Measurements from ENCODE around the gene PNCK. TPM values are rescaled to one million over a fixed set of nuclear protein-coding genes. Genes with fewer than 3 reads are reported as not detected.

Gene PNCK
- total and polyA plus RNA-seq, 2 of the 13 experiments (the other 11 are each of a cell fraction or from before 2014, with no cell fraction given), result 33.1 TPM; not detected in 1

DNA sequence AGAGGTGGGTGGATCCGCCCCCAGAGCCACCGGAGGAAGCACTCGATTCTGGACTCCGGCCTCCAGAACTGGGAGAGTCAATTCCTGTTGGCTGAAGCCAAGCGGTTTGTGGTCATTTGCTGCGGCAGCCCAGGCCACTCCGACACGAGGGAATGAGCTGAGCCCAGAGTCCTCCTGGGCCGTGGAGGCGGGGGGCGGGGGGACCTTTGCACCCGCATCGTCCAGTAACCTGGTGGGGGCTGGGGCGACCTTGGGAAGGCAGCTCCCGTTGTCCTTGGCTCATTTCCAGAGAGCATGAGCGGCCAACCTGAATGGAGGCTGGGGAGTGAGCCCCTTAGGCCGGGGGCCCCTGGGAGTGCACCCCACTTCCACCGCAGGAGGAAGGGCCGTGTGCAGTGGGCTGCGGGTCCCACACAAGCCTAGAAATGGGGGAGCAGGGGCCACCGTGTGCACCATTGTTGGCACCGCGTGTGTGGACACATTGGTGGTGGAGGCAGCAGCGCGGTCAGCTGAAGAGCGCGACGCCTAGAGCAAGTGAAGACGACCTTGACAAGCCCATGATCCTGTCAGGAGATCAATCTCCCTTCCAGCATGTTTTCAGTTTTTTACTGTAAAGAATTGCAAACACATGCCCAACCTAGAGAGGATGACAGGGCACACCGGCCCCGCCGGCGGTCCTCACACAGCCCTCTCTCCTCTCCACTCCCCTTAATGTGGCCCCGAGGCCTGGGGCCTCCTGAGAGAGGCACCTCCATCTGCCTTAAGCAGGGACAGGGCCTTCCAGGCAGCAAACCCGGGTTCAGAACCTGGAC, 46.5 kb downstream of the PNCK start (continued):
- TF ChIP-seq PAWR (CRISPR knock-in tag; IDR thresholded peaks at IDR 0.05; ENCODE audit: borderline replicate concordance) (no peak), TCF12 (IDR thresholded peaks at IDR 0.05) (no peak), TCF12 (CRISPR knock-in tag; IDR thresholded peaks at IDR 0.05) (peak; percentile 80; the same call in 1 of the 2 replicates), ZNF317 (CRISPR knock-in tag; IDR thresholded peaks at IDR 0.05) (no peak), CCDC6 (CRISPR knock-in tag; IDR thresholded peaks at IDR 0.05) (no peak), HIVEP1 (CRISPR knock-in tag; IDR thresholded peaks at IDR 0.05) (no peak), ZNF766 (CRISPR knock-in tag; IDR thresholded peaks at IDR 0.05; ENCODE audit: borderline replicate concordance) (no peak), ZNF441 (CRISPR knock-in tag; IDR thresholded peaks at IDR 0.05; ENCODE audit: borderline replicate concordance) (no peak), TBP (CRISPR knock-in tag; IDR thresholded peaks at IDR 0.05) (no peak), NFYC (CRISPR knock-in tag; IDR thresholded peaks at IDR 0.05) (peak; percentile 34; the same call in 1 of the 2 replicates), GATAD2A (CRISPR knock-in tag; IDR thresholded peaks at IDR 0.05) (peak; percentile 61), ZNF354B (CRISPR knock-in tag; IDR thresholded peaks at IDR 0.05) (no peak)
- TF ChIP-seq, protein P1, sequence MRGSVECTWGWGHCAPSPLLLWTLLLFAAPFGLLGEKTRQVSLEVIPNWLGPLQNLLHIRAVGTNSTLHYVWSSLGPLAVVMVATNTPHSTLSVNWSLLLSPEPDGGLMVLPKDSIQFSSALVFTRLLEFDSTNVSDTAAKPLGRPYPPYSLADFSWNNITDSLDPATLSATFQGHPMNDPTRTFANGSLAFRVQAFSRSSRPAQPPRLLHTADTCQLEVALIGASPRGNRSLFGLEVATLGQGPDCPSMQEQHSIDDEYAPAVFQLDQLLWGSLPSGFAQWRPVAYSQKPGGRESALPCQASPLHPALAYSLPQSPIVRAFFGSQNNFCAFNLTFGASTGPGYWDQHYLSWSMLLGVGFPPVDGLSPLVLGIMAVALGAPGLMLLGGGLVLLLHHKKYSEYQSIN (CRISPR knock-in tag; IDR thresholded peaks at IDR 0.05; ENCODE audit: borderline replicate concordance), result 0 out of 2 replicates have a peak, but pooled peaks have one; percentile 23
- TF ChIP-seq, protein P2, sequence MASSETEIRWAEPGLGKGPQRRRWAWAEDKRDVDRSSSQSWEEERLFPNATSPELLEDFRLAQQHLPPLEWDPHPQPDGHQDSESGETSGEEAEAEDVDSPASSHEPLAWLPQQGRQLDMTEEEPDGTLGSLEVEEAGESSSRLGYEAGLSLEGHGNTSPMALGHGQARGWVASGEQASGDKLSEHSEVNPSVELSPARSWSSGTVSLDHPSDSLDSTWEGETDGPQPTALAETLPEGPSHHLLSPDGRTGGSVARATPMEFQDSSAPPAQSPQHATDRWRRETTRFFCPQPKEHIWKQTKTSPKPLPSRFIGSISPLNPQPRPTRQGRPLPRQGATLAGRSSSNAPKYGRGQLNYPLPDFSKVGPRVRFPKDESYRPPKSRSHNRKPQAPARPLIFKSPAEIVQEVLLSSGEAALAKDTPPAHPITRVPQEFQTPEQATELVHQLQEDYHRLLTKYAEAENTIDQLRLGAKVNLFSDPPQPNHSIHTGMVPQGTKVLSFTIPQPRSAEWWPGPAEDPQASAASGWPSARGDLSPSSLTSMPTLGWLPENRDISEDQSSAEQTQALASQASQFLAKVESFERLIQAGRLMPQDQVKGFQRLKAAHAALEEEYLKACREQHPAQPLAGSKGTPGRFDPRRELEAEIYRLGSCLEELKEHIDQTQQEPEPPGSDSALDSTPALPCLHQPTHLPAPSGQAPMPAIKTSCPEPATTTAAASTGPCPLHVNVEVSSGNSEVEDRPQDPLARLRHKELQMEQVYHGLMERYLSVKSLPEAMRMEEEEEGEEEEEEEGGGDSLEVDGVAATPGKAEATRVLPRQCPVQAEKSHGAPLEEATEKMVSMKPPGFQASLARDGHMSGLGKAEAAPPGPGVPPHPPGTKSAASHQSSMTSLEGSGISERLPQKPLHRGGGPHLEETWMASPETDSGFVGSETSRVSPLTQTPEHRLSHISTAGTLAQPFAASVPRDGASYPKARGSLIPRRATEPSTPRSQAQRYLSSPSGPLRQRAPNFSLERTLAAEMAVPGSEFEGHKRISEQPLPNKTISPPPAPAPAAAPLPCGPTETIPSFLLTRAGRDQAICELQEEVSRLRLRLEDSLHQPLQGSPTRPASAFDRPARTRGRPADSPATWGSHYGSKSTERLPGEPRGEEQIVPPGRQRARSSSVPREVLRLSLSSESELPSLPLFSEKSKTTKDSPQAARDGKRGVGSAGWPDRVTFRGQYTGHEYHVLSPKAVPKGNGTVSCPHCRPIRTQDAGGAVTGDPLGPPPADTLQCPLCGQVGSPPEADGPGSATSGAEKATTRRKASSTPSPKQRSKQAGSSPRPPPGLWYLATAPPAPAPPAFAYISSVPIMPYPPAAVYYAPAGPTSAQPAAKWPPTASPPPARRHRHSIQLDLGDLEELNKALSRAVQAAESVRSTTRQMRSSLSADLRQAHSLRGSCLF (CRISPR knock-in tag; IDR thresholded peaks at IDR 0.05; ENCODE audit: borderline replicate concordance), result no peak
- TF ChIP-seq, protein P3, sequence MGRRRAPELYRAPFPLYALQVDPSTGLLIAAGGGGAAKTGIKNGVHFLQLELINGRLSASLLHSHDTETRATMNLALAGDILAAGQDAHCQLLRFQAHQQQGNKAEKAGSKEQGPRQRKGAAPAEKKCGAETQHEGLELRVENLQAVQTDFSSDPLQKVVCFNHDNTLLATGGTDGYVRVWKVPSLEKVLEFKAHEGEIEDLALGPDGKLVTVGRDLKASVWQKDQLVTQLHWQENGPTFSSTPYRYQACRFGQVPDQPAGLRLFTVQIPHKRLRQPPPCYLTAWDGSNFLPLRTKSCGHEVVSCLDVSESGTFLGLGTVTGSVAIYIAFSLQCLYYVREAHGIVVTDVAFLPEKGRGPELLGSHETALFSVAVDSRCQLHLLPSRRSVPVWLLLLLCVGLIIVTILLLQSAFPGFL (CRISPR knock-in tag; IDR thresholded peaks at IDR 0.05), result no peak
- TF ChIP-seq, protein P4, sequence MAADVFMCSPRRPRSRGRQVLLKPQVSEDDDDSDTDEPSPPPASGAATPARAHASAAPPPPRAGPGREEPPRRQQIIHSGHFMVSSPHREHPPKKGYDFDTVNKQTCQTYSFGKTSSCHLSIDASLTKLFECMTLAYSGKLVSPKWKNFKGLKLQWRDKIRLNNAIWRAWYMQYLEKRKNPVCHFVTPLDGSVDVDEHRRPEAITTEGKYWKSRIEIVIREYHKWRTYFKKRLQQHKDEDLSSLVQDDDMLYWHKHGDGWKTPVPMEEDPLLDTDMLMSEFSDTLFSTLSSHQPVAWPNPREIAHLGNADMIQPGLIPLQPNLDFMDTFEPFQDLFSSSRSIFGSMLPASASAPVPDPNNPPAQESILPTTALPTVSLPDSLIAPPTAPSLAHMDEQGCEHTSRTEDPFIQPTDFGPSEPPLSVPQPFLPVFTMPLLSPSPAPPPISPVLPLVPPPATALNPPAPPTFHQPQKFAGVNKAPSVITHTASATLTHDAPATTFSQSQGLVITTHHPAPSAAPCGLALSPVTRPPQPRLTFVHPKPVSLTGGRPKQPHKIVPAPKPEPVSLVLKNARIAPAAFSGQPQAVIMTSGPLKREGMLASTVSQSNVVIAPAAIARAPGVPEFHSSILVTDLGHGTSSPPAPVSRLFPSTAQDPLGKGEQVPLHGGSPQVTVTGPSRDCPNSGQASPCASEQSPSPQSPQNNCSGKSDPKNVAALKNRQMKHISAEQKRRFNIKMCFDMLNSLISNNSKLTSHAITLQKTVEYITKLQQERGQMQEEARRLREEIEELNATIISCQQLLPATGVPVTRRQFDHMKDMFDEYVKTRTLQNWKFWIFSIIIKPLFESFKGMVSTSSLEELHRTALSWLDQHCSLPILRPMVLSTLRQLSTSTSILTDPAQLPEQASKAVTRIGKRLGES (CRISPR knock-in tag; IDR thresholded peaks at IDR 0.05; ENCODE audit: borderline replicate concordance), result peak; percentile 20; the same call in 1 of the 2 replicates

Data from HepG2 (cell line).